K562 (cell line): ENCODE results near the gene MEGF11. TPM values are rescaled to one million over a fixed set of nuclear protein-coding genes. Genes with fewer than 3 reads are reported as not detected.

ENCODE experiments used
- ATAC-seq: fragments of 200-7000 bp; cut with Tn5 transposase; 3 replicates; pipeline ENCODE4 v1.9.1; 2020; ENCODE audit warnings: moderate library complexity
- BruUV-seq: library from RNA; stranded (reverse); fragments of 400-500 nt; replicated peaks from 2 replicates; lab custom pipeline; 2021; lab: Mats Ljungman, UMichigan
- CTCF ChIA-PET: fragments of 300-600 bp; formaldehyde crosslinking; extraction: SDS; loops from one replicate; lab custom pipeline; 2021; ENCODE audit warnings: low intra/inter-chr PET ratio; lab: Yijun Ruan, JAX
- POLR2A ChIA-PET: fragments of 300-600, 350-650 bp; sonication (Branson Sonifier 250); formaldehyde crosslinking; extraction: SDS; loops from one replicate; lab custom pipeline; 2021; ENCODE audit warnings: antibody characterized with exemption, inconsistent platforms; lab: Yijun Ruan, JAX
- DNase-seq, 4 experiments: peaks; one replicate each; pipeline versions ENCODE4 v3.0.0 to v3.0.0-alpha.2; 2011 to 2018; ENCODE audit warnings: low spot score in 3 of 4, mixed read lengths in 3 of 4; ENCODE audit errors: extremely low read depth in 1 of 4
- FAIRE-seq: peaks from 2 replicates; lab custom pipeline; 2011; peaks lifted over from hg19 to GRCh38; lab: Jason Lieb, UNC
- H2AFZ ChIP-seq: 2 replicates; pipeline ENCODE4 v1.6.0; 2011; ENCODE audit warnings: low read depth, low read length, control low read depth, inconsistent platforms
- H3K27ac ChIP-seq: fragments of 200-600 bp; 3 replicates; pipeline ENCODE4 v1.8.0; 2011; ENCODE audit warnings: low read depth, mild to moderate bottlenecking, control low read depth, inconsistent platforms, low read length, moderate library complexity, mixed read lengths; ENCODE audit errors: extremely low read depth
- H3K27me3 ChIP-seq, 2 experiments: fragments of 300-600 bp in 1 of 2; 2 replicates in 1 of 2; 3 replicates in 1 of 2; pipeline versions ENCODE4 v1.6.0 to v1.8.0; 2011; ENCODE audit warnings: inconsistent platforms in 2 of 2, low read length in 2 of 2, mild to moderate bottlenecking in 1 of 2, mixed read lengths in 1 of 2, moderate library complexity in 1 of 2; ENCODE audit not compliant: control insufficient read depth in 2 of 2, insufficient read depth in 2 of 2
- H3K36me3 ChIP-seq: fragments of 300-600 bp; 3 replicates; pipeline ENCODE4 v1.8.0; 2011; ENCODE audit warnings: mild to moderate bottlenecking, low read length, inconsistent platforms; ENCODE audit not compliant: control insufficient read depth, insufficient read depth
- H3K4me1 ChIP-seq, 2 experiments: fragments of 200-600 bp in 1 of 2; replicated peaks in 1 of 2; 2 replicates in 1 of 2; 3 replicates in 1 of 2; pipeline versions ENCODE4 v1.5.1 to v1.8.0; 2011; ENCODE audit warnings: inconsistent platforms in 2 of 2, low read length in 2 of 2, mild to moderate bottlenecking in 1 of 2, mixed read lengths in 1 of 2, moderate library complexity in 1 of 2; ENCODE audit not compliant: control insufficient read depth in 2 of 2, insufficient read depth in 2 of 2
- H3K4me2 ChIP-seq: 2 replicates; pipeline ENCODE4 v1.6.1; 2011; ENCODE audit warnings: low read length, control low read depth, inconsistent platforms, mixed read lengths; ENCODE audit not compliant: insufficient read depth
- H3K4me3 ChIP-seq: fragments of 200-600 bp; sonication (generic), shearing (Covaris generic); 2 replicates; pipeline ENCODE4 v1.5.1; 2016; ENCODE audit warnings: control low read depth, inconsistent platforms
- H3K79me2 ChIP-seq: fragments of 200-600 bp; 3 replicates; pipeline ENCODE4 v1.8.0; 2011; ENCODE audit warnings: low read length, inconsistent platforms; ENCODE audit not compliant: control insufficient read depth, insufficient read depth
- H3K9ac ChIP-seq, 2 experiments: 2 replicates each; pipeline versions ENCODE4 v1.6.0 to v1.6.1; 2011; ENCODE audit warnings: low read depth in 2 of 2, low read length in 2 of 2, control low read depth in 1 of 2, inconsistent platforms in 1 of 2, mild to moderate bottlenecking in 1 of 2, mixed read lengths in 1 of 2; ENCODE audit not compliant: insufficient read depth in 1 of 2
- H3K9me1 ChIP-seq: one replicate; pipeline ENCODE4 v1.6.0; 2011; ENCODE audit warnings: inconsistent platforms, mild to moderate bottlenecking, low read length, moderate library complexity; ENCODE audit not compliant: control insufficient read depth, insufficient read depth
- H3K9me3 ChIP-seq: replicated peaks from 2 replicates; pipeline ENCODE4 v1.5.1; 2011; ENCODE audit warnings: low read depth, low read length, inconsistent platforms; ENCODE audit not compliant: control insufficient read depth, insufficient read depth
- H4K20me1 ChIP-seq: replicated peaks from 2 replicates; pipeline ENCODE4 v1.6.1; 2011; ENCODE audit warnings: low read length, inconsistent platforms, mixed read lengths; ENCODE audit not compliant: control insufficient read depth, insufficient read depth
- ATF6 ChIP-seq: sonication (generic); formaldehyde crosslinking; IDR thresholded peaks from 2 replicates; pipeline ENCODE4 v1.4.0; 2020; ENCODE audit warnings: mild to moderate bottlenecking, missing genetic modification reagents
- CC2D1A ChIP-seq: fragments of 450-650 bp; IDR thresholded peaks from 2 replicates; pipeline ENCODE4 v1.6.1; 2017; ENCODE audit warnings: mild to moderate bottlenecking
- CGGBP1 ChIP-seq: fragments of 250-450 bp; sonication (Bioruptor Pico); IDR thresholded peaks from 2 replicates; pipeline ENCODE4 v1.9.0; 2021; ENCODE audit warnings: mild to moderate bottlenecking
- NELFE ChIP-seq: IDR thresholded peaks from 2 replicates; pipeline ENCODE4 v1.6.1; 2011; ENCODE audit warnings: mild to moderate bottlenecking; ENCODE audit not compliant: insufficient read depth, insufficient read length
- PHF8 ChIP-seq: fragments of 200-600 bp; sonication (generic); IDR thresholded peaks from 2 replicates; pipeline ENCODE4 v1.6.1; 2012; ENCODE audit warnings: mixed run types, mild to moderate bottlenecking, inconsistent platforms, low read length, moderate library complexity, borderline replicate concordance
- POLR2H ChIP-seq: IDR thresholded peaks from 2 replicates; pipeline ENCODE4 v1.6.1; 2016; ENCODE audit warnings: missing genetic modification characterization, low read depth, mild to moderate bottlenecking, control low read depth, missing compliant biosample characterization, moderate library complexity
- RFX7 ChIP-seq: fragments of 250-450 bp; sonication (Bioruptor Pico); IDR thresholded peaks from 2 replicates; pipeline ENCODE4 v1.5.1; 2021; ENCODE audit warnings: mild to moderate bottlenecking
- SMC3 ChIP-seq: conservative IDR thresholded peaks from 2 replicates; pipeline ENCODE4 v1.6.1; 2011; ENCODE audit warnings: low read depth, low read length, improper control_type of control experiment; ENCODE audit not compliant: insufficient read depth
- THAP7 ChIP-seq: fragments of 250-450 bp; sonication (Bioruptor Pico); IDR thresholded peaks from 2 replicates; pipeline ENCODE4 v1.5.0; 2021
- U2AF1 ChIP-seq: fragments of 200-400 bp; formaldehyde crosslinking; optimal IDR thresholded peaks from 2 replicates; pipeline ENCODE3; 2017; ENCODE audit warnings: mild to moderate bottlenecking, low read depth, low read length, moderate library complexity
- ZNF253 ChIP-seq: fragments of 250-450 bp; sonication (Bioruptor Pico); conservative IDR thresholded peaks from 2 replicates; pipeline ENCODE4 v1.6.1; 2021; ENCODE audit warnings: mild to moderate bottlenecking
- ZNF3 ChIP-seq: fragments of 250-450 bp; sonication (Bioruptor Pico); IDR thresholded peaks from 2 replicates; pipeline ENCODE4 v1.5.0; 2021; ENCODE audit warnings: mild to moderate bottlenecking, moderate library complexity
- ZNF518B ChIP-seq: fragments of 250-450 bp; sonication (Bioruptor Pico); IDR thresholded peaks from 2 replicates; pipeline ENCODE4 v1.5.0; 2021; ENCODE audit warnings: mild to moderate bottlenecking, moderate library complexity
- ZNF57 ChIP-seq: fragments of 450-650 bp; formaldehyde crosslinking; IDR thresholded peaks from 2 replicates; pipeline ENCODE4 v1.4.0; 2020; ENCODE audit warnings: mild to moderate bottlenecking, moderate library complexity
- ZNF785 ChIP-seq: fragments of 250-450 bp; sonication (Bioruptor Pico); IDR thresholded peaks from 2 replicates; pipeline ENCODE4 v1.4.0; 2020; ENCODE audit warnings: mild to moderate bottlenecking
- WGBS: fragments of 100-300 bp; shearing (Covaris generic); methylation state at CpG from one replicate; pipeline ENCODE4 v1.1.6; 2016; ENCODE audit warnings: low coverage, mixed read lengths; ENCODE audit not compliant: insufficient coverage; ENCODE audit errors: missing lambda C conversion rate; 5-methylcytosine and 5-hydroxymethylcytosine counted together
- in situ Hi-C: fragments of 300-500 bp; cut with MboI; formaldehyde crosslinking; loops from 4 replicates; pipeline ENCODE4 v1.15.0; 2018; ENCODE audit warnings: inconsistent platforms, mixed read lengths
- intact Hi-C: fragments of 100-400 bp; cut with micrococcal nuclease; formaldehyde crosslinking; loops from 2 replicates; pipeline ENCODE4 v1.14.2; 2022
- polyA plus RNA-seq, 8 experiments: library from polyadenylated mRNA; depleted of rRNA in 4 of 8; stranded (reverse) in 5 of 8; unstranded in 3 of 8; fragments of >200 nt; fragmentation: Nextera tagmentation in 2 of 8; fragmentation: Illumina TruSeq in 1 of 8; extraction: Ambion mirVana in 2 of 8; extraction: Trizol in 1 of 8; gene quantifications; 2 replicates each; pipeline versions ENCODE4 v1.2.1 to v1.2.3, GENCODE V29; 2011 to 2014; ENCODE audit warnings: inconsistent platforms in 1 of 8, missing spikeins in 1 of 8
- total RNA-seq, 7 experiments: library from RNA; depleted of rRNA in 6 of 7; stranded (reverse); fragments of >200 nt in 6 of 7; fragmentation: Illumina TruSeq in 2 of 7; extraction: Trizol in 2 of 7; gene quantifications; 2 replicates each; pipeline versions ENCODE4 v1.2.1 to v1.2.3, GENCODE V29; 2011 to 2021; ENCODE audit warnings: low replicate concordance in 1 of 7

MEGF11 gene
- total and polyA plus RNA-seq, 9 of the 15 experiments (the other 6 are each of a cell fraction or from before 2014, with no cell fraction given): 0.06 to 0.23 (median 0.20) TPM; not detected in 6

- intact Hi-C loops: no loop called here
These were observed 174.6 kb downstream of the MEGF11 start for GRCh38 chr15:66078929-66079275.

More at GRCh38 chr15:66078929-66079275, 174.6 kb downstream of the MEGF11 start:
- Histone ChIP-seq H3K4me2 (no peak overlapping the region), H3K9ac (no peak overlapping the region), H3K4me3 (no peak overlapping the region), H3K9me1 (no peaks in the 10 kb centered on the region), H3K27ac (no peak overlapping the region), H2AFZ (no peak overlapping the region), H3K27me3 (peaks cover 13 to 42% of the 10 kb centered on the region in 2 experiments; a peak in 3 of 5 replicates), H3K4me1 (no peaks in the 10 kb centered on the region), H3K36me3 (no peaks in the 10 kb centered on the region), H4K20me1 (0 out of 2 replicates have a peak, but pooled peaks cover 5% of the 10 kb centered on the region), H3K9me3 (no peaks in the 10 kb centered on the region), H3K79me2 (no peaks in the 10 kb centered on the region)
- FAIRE-seq (no peak), DNase-seq (no peak), ATAC-seq (no peak)
- BruUV-seq: no TSS peak
- in situ Hi-C loops: no loop called here
- POLR2A ChIA-PET: interaction anchor here (0.6 kb wide), 1 partner anchor 10 kb away, joined by 3 read pairs; no protein-coding TSS in a partner anchor
- no peak for TF ChIP-seq CC2D1A
- TF ChIP-seq ZNF785 (CRISPR knock-in tag): no peak
- TF ChIP-seq RFX7: no peak
- TF ChIP-seq POLR2H (tag): no peak
- no peak for TF ChIP-seq PHF8
- no peak for TF ChIP-seq ZNF253
- no peak for TF ChIP-seq THAP7 (CRISPR knock-in tag)
- TF ChIP-seq ZNF57 (CRISPR knock-in tag): no peak
- TF ChIP-seq SMC3: no peak
- TF ChIP-seq ATF6 (CRISPR knock-in tag): no peak
- TF ChIP-seq CGGBP1: no peak
- TF ChIP-seq U2AF1: no peak
- TF ChIP-seq NELFE: no peak
- TF ChIP-seq ZNF518B (CRISPR knock-in tag): no peak
- no peak for TF ChIP-seq ZNF3 (CRISPR knock-in tag)
- WGBS: 0% methylated on average over 4 of the region's 5 CpGs
- CTCF ChIA-PET: no interaction called here
